ENCODE measurements around the gene MATN3.
"Not testable (repeated sequence)": the region's sequence is repeated elsewhere in the genome, so short reads cannot be mapped to it uniquely, and the experiment has no call there.

Gene MATN3

GRCh38 chr2:20012282-20013125, at the start of gene MATN3:
TSS of gene MATN3 (minus strand) at chr2:20012668. CDS start at chr2:20012631, 37 bp downstream.
- DNase-seq = no peak

- no peak for DNase-seq
These were observed 49.5 kb upstream of the MATN3 start for GRCh38 chr2:20061940-20062339.

- no peak for DNase-seq
These were observed 49.0 kb upstream of the MATN3 start for GRCh38 chr2:20061476-20061875.

GRCh38 chr2:20060106-20060505, 47.6 kb upstream of the MATN3 start:
- DNase-seq = no peak

GRCh38 chr2:20057268-20057667, 44.8 kb upstream of the MATN3 start:
- no peak for DNase-seq

GRCh38 chr2:20054931-20055330, 42.5 kb upstream of the MATN3 start:
- DNase-seq = no peak

GRCh38 chr2:20054119-20054518, 41.7 kb upstream of the MATN3 start:
- no peak for DNase-seq

GRCh38 chr2:20052861-20053281, 40.4 kb upstream of the MATN3 start:
- no peak for DNase-seq

- no peak for DNase-seq
These were observed 39.9 kb upstream of the MATN3 start for GRCh38 chr2:20052229-20052851.

GRCh38 chr2:20051532-20052228, 39.2 kb upstream of the MATN3 start, which contains the start of gene LAPTM4A:
TSS of gene LAPTM4A (minus strand) at chr2:20051628. CDS start at chr2:20051520, 108 bp downstream.
- peak; percentile 95 for DNase-seq

GRCh38 chr2:20050646-20051531, 38.4 kb upstream of the MATN3 start:
- DNase-seq = peak; percentile 39

GRCh38 chr2:20050104-20050645, 37.7 kb upstream of the MATN3 start:
- no peak for DNase-seq

- no peak for DNase-seq
These were observed 37.2 kb upstream of the MATN3 start for GRCh38 chr2:20049637-20050036.

GRCh38 chr2:20048488-20049448, 36.3 kb upstream of the MATN3 start:
- no peak for DNase-seq

- DNase-seq = not testable (repeated sequence)
These were observed 33.3 kb upstream of the MATN3 start for GRCh38 chr2:20045712-20046292.

- DNase-seq = no peak
These were observed 32.3 kb upstream of the MATN3 start for GRCh38 chr2:20044778-20045177.

- DNase-seq = no peak
These were observed 30.1 kb upstream of the MATN3 start for GRCh38 chr2:20042531-20042930.

- no peak for DNase-seq
These were observed 28.2 kb upstream of the MATN3 start for GRCh38 chr2:20040489-20041172.

- no peak for DNase-seq
These were observed 25.2 kb upstream of the MATN3 start for GRCh38 chr2:20037660-20038059.

Measured in activated CD4-positive, CD25-positive, alpha-beta regulatory T cell treated with anti-CD3 and anti-CD28 coated beads, Interleukin-2, amount 50 U/mL, for 72 hours (primary cell).